ENCODE data around the gene SH3BP2. TPM values are rescaled to one million over a fixed set of nuclear protein-coding genes. Genes with fewer than 3 reads are reported as not detected.

The SH3BP2 gene
- total RNA-seq, 6 experiments from 2014 or later: 17.6 to 25.4 (median 20.5) TPM

DNA sequence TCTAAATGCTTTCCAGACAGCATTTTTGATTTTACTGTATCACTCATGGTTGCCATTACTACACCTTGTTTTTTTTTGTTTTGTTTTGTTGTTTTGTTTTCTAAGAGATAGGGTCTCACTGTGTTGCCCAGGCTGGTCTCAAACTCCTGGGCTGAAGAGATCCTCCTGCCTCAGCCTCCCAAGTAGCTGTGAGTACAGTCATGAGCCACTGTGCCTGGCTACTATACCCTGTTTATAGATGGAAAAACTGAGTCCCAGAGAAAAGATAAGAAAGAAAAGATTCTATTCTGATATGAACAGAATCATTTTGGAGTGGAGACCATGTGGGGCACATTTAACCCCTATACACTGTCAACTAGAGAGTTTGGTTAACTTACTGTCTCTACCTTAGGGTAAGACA, 70.8 kb downstream of the SH3BP2 start:
- no peaks in the 10 kb centered on the region; the same call in none of the 2 replicates for H3K27me3 Mint-ChIP-seq (ENCODE audit: insufficient read depth)
- peaks cover 80% of the 10 kb centered on the region for H3K4me1 Mint-ChIP-seq (ENCODE audit: low read depth)
- no peak overlapping the region for H3K4me3 Mint-ChIP-seq
- H3K9me3 Mint-ChIP-seq: no peaks in the 10 kb centered on the region
- peaks cover 3% of the 10 kb centered on the region; the same call in 1 of the 2 replicates for H3K36me3 Mint-ChIP-seq (ENCODE audit: low read depth)
- H3K27ac Mint-ChIP-seq: no peak overlapping the region
- TF ChIP-seq, protein P1, sequence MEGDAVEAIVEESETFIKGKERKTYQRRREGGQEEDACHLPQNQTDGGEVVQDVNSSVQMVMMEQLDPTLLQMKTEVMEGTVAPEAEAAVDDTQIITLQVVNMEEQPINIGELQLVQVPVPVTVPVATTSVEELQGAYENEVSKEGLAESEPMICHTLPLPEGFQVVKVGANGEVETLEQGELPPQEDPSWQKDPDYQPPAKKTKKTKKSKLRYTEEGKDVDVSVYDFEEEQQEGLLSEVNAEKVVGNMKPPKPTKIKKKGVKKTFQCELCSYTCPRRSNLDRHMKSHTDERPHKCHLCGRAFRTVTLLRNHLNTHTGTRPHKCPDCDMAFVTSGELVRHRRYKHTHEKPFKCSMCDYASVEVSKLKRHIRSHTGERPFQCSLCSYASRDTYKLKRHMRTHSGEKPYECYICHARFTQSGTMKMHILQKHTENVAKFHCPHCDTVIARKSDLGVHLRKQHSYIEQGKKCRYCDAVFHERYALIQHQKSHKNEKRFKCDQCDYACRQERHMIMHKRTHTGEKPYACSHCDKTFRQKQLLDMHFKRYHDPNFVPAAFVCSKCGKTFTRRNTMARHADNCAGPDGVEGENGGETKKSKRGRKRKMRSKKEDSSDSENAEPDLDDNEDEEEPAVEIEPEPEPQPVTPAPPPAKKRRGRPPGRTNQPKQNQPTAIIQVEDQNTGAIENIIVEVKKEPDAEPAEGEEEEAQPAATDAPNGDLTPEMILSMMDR (IDR thresholded peaks at IDR 0.05): no peak
- DNase-seq: no peak

DNA sequence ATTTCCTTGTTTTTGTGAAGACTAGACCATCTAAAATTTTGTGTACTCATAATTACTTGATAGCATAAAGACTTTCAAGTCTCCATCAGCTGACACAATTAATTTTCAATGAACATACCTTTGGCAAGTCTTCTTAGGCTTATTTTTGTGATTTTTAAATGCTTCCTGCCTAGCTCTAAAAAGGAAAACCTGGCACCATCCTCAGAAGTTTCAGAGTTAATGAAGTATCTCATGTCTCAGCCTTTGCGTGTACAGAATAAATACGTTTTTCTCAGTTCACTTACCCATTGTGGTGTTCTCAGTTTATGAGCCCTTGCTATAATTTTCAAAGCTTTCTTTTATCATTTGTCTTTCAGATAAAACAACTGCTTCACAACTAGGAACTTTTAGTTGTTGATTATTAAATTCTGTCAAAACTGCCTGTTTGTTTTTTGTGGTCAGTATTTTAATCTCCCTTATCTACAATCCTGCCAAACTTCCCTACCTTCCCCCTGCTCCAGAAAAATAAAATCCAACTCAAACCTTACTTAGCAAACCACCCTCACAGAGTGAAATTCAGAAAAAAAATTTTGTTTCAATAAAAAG, 72.4 kb downstream of the SH3BP2 start:
- H3K27me3 Mint-ChIP-seq (ENCODE audit: insufficient read depth): no peaks in the 10 kb centered on the region; the same call in none of the 2 replicates
- no peaks in the 10 kb centered on the region for H3K9me3 Mint-ChIP-seq
- TF ChIP-seq, protein P1 (IDR thresholded peaks at IDR 0.05): no peak
- peak overlapping the region; percentile 6; the same call in 1 of the 2 replicates for H3K27ac Mint-ChIP-seq
- H3K4me3 Mint-ChIP-seq: no peak overlapping the region
- no peak for DNase-seq
- peaks cover 15% of the 10 kb centered on the region; the same call in 1 of the 2 replicates for H3K36me3 Mint-ChIP-seq (ENCODE audit: low read depth)
- peaks cover 84% of the 10 kb centered on the region for H3K4me1 Mint-ChIP-seq (ENCODE audit: low read depth)

DNA sequence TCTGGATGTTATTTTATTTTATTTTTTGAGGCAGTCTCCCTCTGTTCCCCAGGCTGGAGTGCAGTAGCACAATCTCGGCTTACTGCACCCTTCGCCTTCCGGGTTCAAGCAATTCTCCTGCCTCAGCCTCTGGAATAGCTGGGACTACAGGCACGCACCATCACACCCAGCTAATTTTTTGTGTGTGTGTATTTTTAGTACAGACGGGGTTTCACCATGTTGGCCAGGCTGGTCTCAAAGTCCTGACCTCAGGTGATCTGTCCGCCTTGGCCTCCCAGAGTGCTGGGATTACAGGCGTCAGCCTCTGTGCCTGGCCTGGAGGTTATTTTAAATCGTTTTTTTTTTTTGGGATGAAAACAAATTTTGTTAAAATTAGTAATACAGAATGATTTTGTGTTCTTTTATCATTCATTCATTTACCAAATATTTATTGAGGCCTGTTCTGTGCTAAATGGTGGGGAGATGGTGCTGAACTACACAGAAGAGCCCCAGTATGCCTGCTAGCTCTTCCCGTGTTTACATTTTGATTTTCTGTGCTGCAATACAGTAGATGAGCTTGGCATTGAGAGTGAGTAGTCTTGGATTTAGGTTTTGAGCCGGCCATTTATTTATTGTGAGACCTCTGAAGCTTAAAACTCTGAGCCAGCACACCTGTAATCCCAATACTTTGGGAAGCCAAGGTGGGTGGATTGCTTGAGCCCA, 73.4 kb downstream of the SH3BP2 start:
- H3K9me3 Mint-ChIP-seq: no peaks in the 10 kb centered on the region
- peaks cover 84% of the 10 kb centered on the region for H3K4me1 Mint-ChIP-seq (ENCODE audit: low read depth)
- H3K27me3 Mint-ChIP-seq (ENCODE audit: insufficient read depth): no peaks in the 10 kb centered on the region; the same call in none of the 2 replicates
- H3K36me3 Mint-ChIP-seq (ENCODE audit: low read depth): peaks cover 19% of the 10 kb centered on the region; the same call in 1 of the 2 replicates
- DNase-seq: no peak
- no peak overlapping the region for H3K4me3 Mint-ChIP-seq
- H3K27ac Mint-ChIP-seq: peak overlapping the region; percentile 76; the same call in 1 of the 2 replicates
- TF ChIP-seq, protein P1 (IDR thresholded peaks at IDR 0.05): no peak

DNA sequence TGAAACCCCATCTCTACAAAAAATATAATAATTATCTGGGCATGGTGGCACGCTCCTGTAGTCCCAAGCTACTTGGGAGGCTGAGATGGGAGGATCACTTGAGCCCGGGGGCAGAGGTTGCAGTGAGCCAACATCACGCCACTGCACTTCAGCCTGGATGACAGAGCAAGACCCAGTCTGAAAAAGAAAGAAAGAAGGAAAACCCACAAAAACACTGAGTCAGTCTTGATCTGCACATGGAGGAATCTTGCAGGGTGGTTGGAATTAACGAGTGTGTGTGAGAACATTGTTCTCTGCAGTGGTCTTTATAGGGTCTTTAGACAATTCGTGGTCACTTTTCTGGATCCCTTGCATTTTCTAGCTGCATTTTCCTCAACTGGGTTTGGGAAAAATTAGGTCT, 74.0 kb downstream of the SH3BP2 start:
- DNase-seq: no peak
- Mint-ChIP-seq H3K9me3 (no peaks in the 10 kb centered on the region), H3K36me3 (ENCODE audit: low read depth) (peaks cover 19% of the 10 kb centered on the region), H3K4me3 (peak overlapping the region; percentile 18; the same call in 1 of the 2 replicates), H3K27me3 (ENCODE audit: insufficient read depth) (no peaks in the 10 kb centered on the region; the same call in none of the 2 replicates), H3K4me1 (ENCODE audit: low read depth) (peaks cover 84% of the 10 kb centered on the region), H3K27ac (peak overlapping the region; percentile 76)
- TF ChIP-seq, protein P1 (IDR thresholded peaks at IDR 0.05): no peak

DNA sequence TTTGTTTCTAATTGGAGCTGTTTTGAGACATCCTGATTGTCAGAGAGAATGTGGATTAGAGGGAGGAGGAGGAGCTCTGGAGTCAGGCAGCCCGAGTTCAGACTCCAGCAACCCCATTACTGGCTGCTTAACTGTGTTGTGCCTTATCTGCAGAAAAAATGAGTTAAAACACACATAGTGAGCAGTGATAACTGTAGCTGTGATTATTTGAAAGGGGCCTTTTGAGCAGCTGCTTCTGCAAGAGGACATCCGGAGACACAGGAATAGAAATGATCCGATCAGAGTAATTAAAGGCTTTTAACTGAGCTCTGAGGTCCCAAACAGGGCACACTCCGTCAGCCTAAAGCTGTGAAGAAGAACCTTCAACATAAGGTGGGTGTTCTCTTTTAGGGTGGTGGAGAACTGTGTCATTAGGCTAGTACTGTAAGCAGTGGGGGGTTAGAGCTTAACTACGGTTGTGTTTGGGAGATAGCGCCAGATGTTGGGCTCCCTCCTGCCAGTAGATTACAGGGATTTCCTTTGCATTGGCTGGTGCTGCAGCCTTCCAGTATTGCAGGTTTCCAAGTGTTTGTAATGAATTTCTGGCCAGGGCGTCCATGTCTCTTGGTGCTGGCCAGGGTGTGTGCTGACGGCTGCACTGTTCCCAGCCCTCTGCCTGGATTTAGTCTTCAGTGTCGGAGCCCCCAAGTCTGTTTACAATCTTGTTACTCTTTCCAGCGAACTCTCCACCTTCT, 75.0 kb downstream of the SH3BP2 start:
- no peaks in the 10 kb centered on the region for H3K9me3 Mint-ChIP-seq
- peaks cover 80% of the 10 kb centered on the region for H3K4me1 Mint-ChIP-seq (ENCODE audit: low read depth)
- peak overlapping the region; percentile 81 for H3K27ac Mint-ChIP-seq
- peak overlapping the region; percentile 84 for H3K4me3 Mint-ChIP-seq
- H3K36me3 Mint-ChIP-seq (ENCODE audit: low read depth): peaks cover 19% of the 10 kb centered on the region
- H3K27me3 Mint-ChIP-seq (ENCODE audit: insufficient read depth): no peaks in the 10 kb centered on the region; the same call in 1 of the 2 replicates
- no peak for DNase-seq
- TF ChIP-seq, protein P1 (IDR thresholded peaks at IDR 0.05): no peak

All from HFFc6 (cell line).